HepG2 (cell line): Measurements from ENCODE around the gene FAM162A. TPM values are rescaled to one million over a fixed set of nuclear protein-coding genes. Genes with fewer than 3 reads are reported as not detected.
A peak's percentile ranks its signal among the peaks of the same experiment; 100 is the strongest.

Experiments
- ARHGAP35 ChIP-seq: sonication (generic); formaldehyde crosslinking; IDR thresholded peaks from 2 replicates; pipeline ENCODE4 v1.9.0; 2022; ENCODE audit warnings: mild to moderate bottlenecking, inconsistent platforms, moderate library complexity, missing genetic modification reagents, borderline replicate concordance
- ETV5 ChIP-seq: IDR thresholded peaks from 2 replicates; pipeline ENCODE4 v1.6.1; 2018; ENCODE audit warnings: missing biosample characterization, missing genetic modification reagents, inconsistent platforms, borderline replicate concordance
- EZH2 ChIP-seq: conservative IDR thresholded peaks from 2 replicates; pipeline ENCODE4 v1.6.1; 2012; ENCODE audit warnings: mild to moderate bottlenecking, low read depth, low read length, moderate library complexity
- FOXP1 ChIP-seq, 2 experiments: fragments of 450-650 bp in 1 of 2; IDR thresholded peaks; 2 replicates each; pipeline ENCODE4 v1.6.1; 2017 to 2018; ENCODE audit warnings: antibody characterized with exemption in 1 of 2
- GFI1 ChIP-seq: sonication (generic); formaldehyde crosslinking; IDR thresholded peaks from 2 replicates; pipeline ENCODE4 v1.5.0; 2020; ENCODE audit warnings: missing genetic modification reagents, mild to moderate bottlenecking, borderline replicate concordance
- JUN ChIP-seq: sonication (generic); formaldehyde crosslinking; IDR thresholded peaks from 2 replicates; pipeline ENCODE4 v1.4.0; 2020; ENCODE audit warnings: mild to moderate bottlenecking, missing genetic modification reagents
- MTA1 ChIP-seq: sonication (generic); formaldehyde crosslinking; IDR thresholded peaks from 2 replicates; pipeline ENCODE4 v1.4.0; 2020; ENCODE audit warnings: missing genetic modification reagents, mild to moderate bottlenecking, borderline replicate concordance
- NBN ChIP-seq: fragments of 450-650 bp; conservative IDR thresholded peaks from 2 replicates; pipeline ENCODE4 v1.6.1; 2017
- NR2F6 ChIP-seq, 2 experiments: IDR thresholded peaks; 2 replicates each; pipeline ENCODE4 v1.6.1; 2016; ENCODE audit warnings: antibody characterized with exemption in 1 of 2, mild to moderate bottlenecking in 1 of 2
- RFX3 ChIP-seq: IDR thresholded peaks from 2 replicates; pipeline ENCODE4 v1.6.1; 2016; ENCODE audit warnings: missing biosample characterization, missing genetic modification reagents
- SMARCE1 ChIP-seq: fragments of 450-650 bp; IDR thresholded peaks from 2 replicates; pipeline ENCODE4 v1.6.1; 2017; ENCODE audit warnings: borderline replicate concordance
- SRF ChIP-seq: IDR thresholded peaks from 2 replicates; pipeline ENCODE4 v1.6.1; 2011; ENCODE audit warnings: mild to moderate bottlenecking, low read depth, low read length, moderate library complexity
- TGIF2 ChIP-seq: IDR thresholded peaks from 2 replicates; pipeline ENCODE4 v1.6.1; 2016; ENCODE audit warnings: control low read depth, missing compliant biosample characterization
- TRIM24 ChIP-seq: sonication (generic); formaldehyde crosslinking; IDR thresholded peaks from 2 replicates; pipeline ENCODE4 v1.8.0; 2022; ENCODE audit warnings: mild to moderate bottlenecking, missing genetic modification reagents
- ZNF205 ChIP-seq: IDR thresholded peaks from 2 replicates; pipeline ENCODE4 v1.6.1; 2018; ENCODE audit warnings: missing biosample characterization, missing genetic modification reagents
- ZNF24 ChIP-seq: fragments of 450-650 bp; IDR thresholded peaks from 2 replicates; pipeline ENCODE4 v1.6.1; 2017; ENCODE audit warnings: antibody characterized with exemption, mild to moderate bottlenecking
- ZNF260 ChIP-seq: sonication (generic); formaldehyde crosslinking; IDR thresholded peaks from 2 replicates; pipeline ENCODE4 v1.4.0; 2020; ENCODE audit warnings: missing genetic modification reagents, low read depth, mild to moderate bottlenecking, borderline replicate concordance
- ZNF263 ChIP-seq: sonication (generic); formaldehyde crosslinking; IDR thresholded peaks from 2 replicates; pipeline ENCODE4 v1.4.0; 2020; ENCODE audit warnings: missing genetic modification reagents
- ZNF329 ChIP-seq: sonication (generic); formaldehyde crosslinking; IDR thresholded peaks from 2 replicates; pipeline ENCODE4 v1.9.0; 2021; ENCODE audit warnings: low read depth, mild to moderate bottlenecking, missing genetic modification reagents
- ZNF34 ChIP-seq: sonication (generic); formaldehyde crosslinking; IDR thresholded peaks from 2 replicates; pipeline ENCODE4 v1.4.0; 2020; ENCODE audit warnings: mild to moderate bottlenecking, missing genetic modification reagents, borderline replicate concordance
- ZNF558 ChIP-seq: sonication (generic); formaldehyde crosslinking; IDR thresholded peaks from 2 replicates; pipeline ENCODE4 v1.9.0; 2022; ENCODE audit warnings: mild to moderate bottlenecking, missing genetic modification reagents, borderline replicate concordance
- ZNF841 ChIP-seq: sonication (generic); formaldehyde crosslinking; IDR thresholded peaks from 2 replicates; pipeline ENCODE4 v1.8.1; 2023; ENCODE audit warnings: missing genetic modification reagents, borderline replicate concordance
- ZNF850 ChIP-seq: sonication (generic); formaldehyde crosslinking; conservative IDR thresholded peaks from 2 replicates; pipeline ENCODE4 v1.9.0; 2021; ENCODE audit warnings: mild to moderate bottlenecking, missing genetic modification reagents
- polyA plus RNA-seq, 8 experiments: library from polyadenylated mRNA; depleted of rRNA in 3 of 8; stranded (reverse) in 7 of 8; unstranded in 1 of 8; fragments of >200 nt; fragmentation: Illumina TruSeq in 4 of 8; extraction: Trizol in 4 of 8; gene quantifications; 2 replicates each; pipeline versions ENCODE4 v1.2.1 to v1.2.3, GENCODE V29; 2011 to 2016; ENCODE audit warnings: low read depth in 4 of 8, missing spikeins in 1 of 8, mixed read lengths in 1 of 8; ENCODE audit not compliant: insufficient read depth in 1 of 8
- total RNA-seq, 5 experiments: library from RNA; depleted of rRNA; stranded (reverse); fragments of >200 nt; fragmentation: Illumina TruSeq; extraction: Trizol; gene quantifications; 2 replicates each; pipeline ENCODE4 v1.2.3, GENCODE V29; 2016; ENCODE audit warnings: low read depth in 1 of 5
- TF ChIP-seq, protein P1 (sequence below): sonication (generic); formaldehyde crosslinking; IDR thresholded peaks from 2 replicates; pipeline ENCODE4 v1.5.0; 2020; ENCODE audit warnings: missing genetic modification reagents
- TF ChIP-seq, protein P2 (sequence below): IDR thresholded peaks from 2 replicates; pipeline ENCODE4 v1.4.0; 2020; ENCODE audit warnings: mild to moderate bottlenecking, missing genetic modification reagents

FAM162A gene
- total and polyA plus RNA-seq, 2 of the 13 experiments (the other 11 are each of a cell fraction or from before 2014, with no cell fraction given): 115 to 155 TPM

DNA sequence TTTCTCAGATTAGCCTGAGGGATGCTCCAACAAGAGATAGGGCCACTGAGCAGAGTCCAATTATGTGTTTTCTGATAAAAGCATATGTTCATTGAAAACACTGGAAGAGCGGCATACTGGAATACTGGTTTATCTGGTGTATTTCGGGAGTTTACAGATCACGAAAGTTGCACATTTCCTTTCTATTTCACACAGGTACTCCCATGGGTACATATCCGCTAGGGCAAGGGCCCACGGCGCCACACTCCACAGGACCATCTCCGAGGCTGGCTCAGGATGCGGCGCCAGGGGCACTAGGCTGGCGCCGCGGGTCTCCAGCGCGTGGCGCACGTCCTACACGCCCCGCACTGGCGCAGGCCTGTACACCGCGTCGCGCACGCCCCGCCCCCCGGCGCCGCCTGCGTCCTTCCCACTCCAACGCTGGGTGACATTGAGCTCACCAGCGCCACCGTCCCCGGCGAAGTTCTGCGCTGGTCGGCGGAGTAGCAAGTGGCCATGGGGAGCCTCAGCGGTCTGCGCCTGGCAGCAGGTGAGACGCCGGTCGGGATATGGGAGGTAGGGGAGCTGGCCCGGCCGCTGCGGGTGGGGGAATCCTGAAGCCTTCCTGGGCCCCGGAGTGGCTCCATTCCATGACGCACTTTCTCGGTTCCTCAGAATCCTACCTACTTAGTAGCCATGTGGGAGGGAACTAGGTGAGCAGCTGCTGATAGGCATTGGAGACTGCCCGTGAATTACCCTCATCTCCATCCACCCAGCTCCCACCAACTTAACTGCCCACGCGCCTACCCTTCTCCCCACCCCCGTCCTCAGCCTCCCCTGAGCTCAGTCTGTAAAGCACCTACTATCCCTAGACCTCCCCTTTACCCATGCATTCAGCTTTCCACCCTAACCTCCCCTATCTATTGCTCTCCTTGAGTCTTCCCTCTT is at the start of gene FAM162A (continued):
- TF ChIP-seq ZNF329 (CRISPR knock-in tag) (peak; percentile 90), GFI1 (CRISPR knock-in tag) (no peak; the same call in 1 of the 2 replicates), SMARCE1 (no peak), NR2F6 (IDR thresholded peaks at IDR 0.05) (no peak), NR2F6 (CRISPR knock-in tag; IDR thresholded peaks at IDR 0.05) (peak; percentile 80), EZH2 (no peak), ZNF558 (peak; percentile 88; the same call in 1 of the 2 replicates), ZNF205 (CRISPR knock-in tag) (peak; percentile 92), MTA1 (CRISPR knock-in tag) (peak; percentile 98), ARHGAP35 (CRISPR knock-in tag) (peak; percentile 58), ZNF34 (CRISPR knock-in tag) (no peak; the same call in 1 of the 2 replicates), ETV5 (peak; percentile 62; the same call in 1 of the 2 replicates), RFX3 (CRISPR knock-in tag) (no peak), ZNF24 (no peak), JUN (CRISPR knock-in tag) (no peak; the same call in 1 of the 2 replicates), ZNF260 (CRISPR knock-in tag) (no peak), TRIM24 (CRISPR knock-in tag) (no peak), ZNF263 (CRISPR knock-in tag) (peak; percentile 53; the same call in 1 of the 2 replicates), NBN (no peak), FOXP1 (IDR thresholded peaks at IDR 0.05) (no peak), FOXP1 (CRISPR knock-in tag; IDR thresholded peaks at IDR 0.05) (peak; percentile 35), ZNF850 (CRISPR knock-in tag) (no peak), SRF (no peak), ZNF841 (CRISPR knock-in tag) (no peak), TGIF2 (no peak)
- TF ChIP-seq, protein P1, sequence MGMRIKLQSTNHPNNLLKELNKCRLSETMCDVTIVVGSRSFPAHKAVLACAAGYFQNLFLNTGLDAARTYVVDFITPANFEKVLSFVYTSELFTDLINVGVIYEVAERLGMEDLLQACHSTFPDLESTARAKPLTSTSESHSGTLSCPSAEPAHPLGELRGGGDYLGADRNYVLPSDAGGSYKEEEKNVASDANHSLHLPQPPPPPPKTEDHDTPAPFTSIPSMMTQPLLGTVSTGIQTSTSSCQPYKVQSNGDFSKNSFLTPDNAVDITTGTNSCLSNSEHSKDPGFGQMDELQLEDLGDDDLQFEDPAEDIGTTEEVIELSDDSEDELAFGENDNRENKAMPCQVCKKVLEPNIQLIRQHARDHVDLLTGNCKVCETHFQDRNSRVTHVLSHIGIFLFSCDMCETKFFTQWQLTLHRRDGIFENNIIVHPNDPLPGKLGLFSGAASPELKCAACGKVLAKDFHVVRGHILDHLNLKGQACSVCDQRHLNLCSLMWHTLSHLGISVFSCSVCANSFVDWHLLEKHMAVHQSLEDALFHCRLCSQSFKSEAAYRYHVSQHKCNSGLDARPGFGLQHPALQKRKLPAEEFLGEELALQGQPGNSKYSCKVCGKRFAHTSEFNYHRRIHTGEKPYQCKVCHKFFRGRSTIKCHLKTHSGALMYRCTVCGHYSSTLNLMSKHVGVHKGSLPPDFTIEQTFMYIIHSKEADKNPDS (CRISPR knock-in tag): peak; percentile 74; the same call in 1 of the 2 replicates
- TF ChIP-seq, protein P2, sequence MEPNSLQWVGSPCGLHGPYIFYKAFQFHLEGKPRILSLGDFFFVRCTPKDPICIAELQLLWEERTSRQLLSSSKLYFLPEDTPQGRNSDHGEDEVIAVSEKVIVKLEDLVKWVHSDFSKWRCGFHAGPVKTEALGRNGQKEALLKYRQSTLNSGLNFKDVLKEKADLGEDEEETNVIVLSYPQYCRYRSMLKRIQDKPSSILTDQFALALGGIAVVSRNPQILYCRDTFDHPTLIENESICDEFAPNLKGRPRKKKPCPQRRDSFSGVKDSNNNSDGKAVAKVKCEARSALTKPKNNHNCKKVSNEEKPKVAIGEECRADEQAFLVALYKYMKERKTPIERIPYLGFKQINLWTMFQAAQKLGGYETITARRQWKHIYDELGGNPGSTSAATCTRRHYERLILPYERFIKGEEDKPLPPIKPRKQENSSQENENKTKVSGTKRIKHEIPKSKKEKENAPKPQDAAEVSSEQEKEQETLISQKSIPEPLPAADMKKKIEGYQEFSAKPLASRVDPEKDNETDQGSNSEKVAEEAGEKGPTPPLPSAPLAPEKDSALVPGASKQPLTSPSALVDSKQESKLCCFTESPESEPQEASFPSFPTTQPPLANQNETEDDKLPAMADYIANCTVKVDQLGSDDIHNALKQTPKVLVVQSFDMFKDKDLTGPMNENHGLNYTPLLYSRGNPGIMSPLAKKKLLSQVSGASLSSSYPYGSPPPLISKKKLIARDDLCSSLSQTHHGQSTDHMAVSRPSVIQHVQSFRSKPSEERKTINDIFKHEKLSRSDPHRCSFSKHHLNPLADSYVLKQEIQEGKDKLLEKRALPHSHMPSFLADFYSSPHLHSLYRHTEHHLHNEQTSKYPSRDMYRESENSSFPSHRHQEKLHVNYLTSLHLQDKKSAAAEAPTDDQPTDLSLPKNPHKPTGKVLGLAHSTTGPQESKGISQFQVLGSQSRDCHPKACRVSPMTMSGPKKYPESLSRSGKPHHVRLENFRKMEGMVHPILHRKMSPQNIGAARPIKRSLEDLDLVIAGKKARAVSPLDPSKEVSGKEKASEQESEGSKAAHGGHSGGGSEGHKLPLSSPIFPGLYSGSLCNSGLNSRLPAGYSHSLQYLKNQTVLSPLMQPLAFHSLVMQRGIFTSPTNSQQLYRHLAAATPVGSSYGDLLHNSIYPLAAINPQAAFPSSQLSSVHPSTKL (CRISPR knock-in tag): peak; percentile 91
